ENCODE data around the gene CTNNA1.
"Not testable (repeated sequence)": the region's sequence is repeated elsewhere in the genome, so short reads cannot be mapped to it uniquely, and the experiment has no call there.

Gene CTNNA1

DNA sequence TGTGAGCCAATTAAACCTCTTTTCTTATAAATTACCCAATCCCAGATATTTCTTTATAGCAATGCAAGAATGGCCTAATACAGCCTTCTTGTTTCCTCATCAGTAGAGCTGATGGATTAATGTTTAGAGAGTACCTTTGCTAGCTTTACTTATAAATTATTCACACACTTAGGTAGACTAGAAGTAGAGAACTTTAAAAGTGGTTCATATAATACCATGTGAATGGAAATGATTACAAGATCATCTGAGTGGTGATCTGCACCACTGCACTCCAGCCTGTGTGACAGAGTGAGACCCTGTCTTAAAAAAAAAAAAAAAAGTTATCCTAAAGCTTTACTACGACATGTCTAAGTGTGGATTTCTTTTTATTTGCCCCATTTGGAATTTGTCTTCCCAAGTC is 145.1 kb downstream of the CTNNA1 start:
- no peak for DNase-seq (ENCODE audit: low read depth in 2 of 2)

DNA sequence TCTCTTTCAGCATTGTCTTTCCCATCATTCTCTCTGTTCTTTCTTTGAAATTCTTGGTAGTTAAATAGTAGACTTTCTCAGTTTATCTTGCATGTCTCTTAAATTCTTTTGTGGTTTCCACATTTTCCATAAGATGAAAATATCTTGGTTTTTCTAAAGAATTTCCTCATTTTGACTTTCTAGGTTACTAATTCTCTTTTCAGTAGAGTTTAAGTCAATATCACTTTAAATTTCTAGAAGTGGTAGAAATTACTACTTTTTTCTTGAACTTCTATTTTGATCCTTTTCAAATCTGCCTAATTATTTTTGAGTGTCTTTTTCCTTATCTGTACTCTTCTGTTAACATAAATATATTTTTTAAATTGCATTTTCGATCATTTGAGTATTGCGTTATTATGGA is 145.5 kb downstream of the CTNNA1 start:
- no peak for DNase-seq (ENCODE audit: low read depth in 2 of 2)

GRCh38 chr5:138900281-138900965 is 147.2 kb downstream of the CTNNA1 start:
- no peak for DNase-seq (ENCODE audit: low read depth in 2 of 2)

- no peak for DNase-seq (ENCODE audit: low read depth in 2 of 2)
Observed at GRCh38 chr5:138901716-138902115, 148.5 kb downstream of the CTNNA1 start.

DNA sequence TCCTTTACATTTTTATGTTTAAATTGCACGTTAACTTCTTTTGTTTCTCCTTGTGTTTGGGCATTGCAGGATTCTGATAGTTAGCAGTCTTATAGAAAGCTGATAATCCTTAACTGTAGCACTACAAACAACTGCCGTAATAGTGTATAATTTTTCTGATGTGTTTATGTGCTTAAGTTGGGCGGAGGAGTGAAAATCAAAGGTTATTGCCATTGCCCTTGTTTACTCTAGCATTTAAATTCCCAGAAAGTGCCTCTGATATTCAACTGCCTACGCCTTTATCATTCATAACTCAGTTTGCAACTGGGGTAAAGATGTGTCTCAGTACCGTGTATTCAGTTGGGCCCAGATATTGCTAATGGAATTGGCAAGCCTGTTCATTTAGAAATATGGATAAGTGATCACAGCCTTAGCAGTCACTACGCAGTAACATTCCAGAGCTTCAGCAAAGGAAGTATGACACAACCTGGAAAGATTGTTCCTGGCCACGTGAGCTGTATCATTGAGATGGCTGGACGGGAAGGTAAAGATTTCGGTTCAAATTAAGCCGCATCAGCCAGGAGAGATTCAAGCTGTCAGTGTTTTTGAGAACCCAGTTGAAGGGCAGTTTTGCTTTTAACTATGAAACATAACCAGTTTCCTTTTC is 150.0 kb downstream of the CTNNA1 start:
- DNase-seq (ENCODE audit: low read depth in 2 of 2) = no peak

GRCh38 chr5:138905541-138905940 is 152.3 kb downstream of the CTNNA1 start:
- no peak for DNase-seq (ENCODE audit: low read depth in 2 of 2)

DNA sequence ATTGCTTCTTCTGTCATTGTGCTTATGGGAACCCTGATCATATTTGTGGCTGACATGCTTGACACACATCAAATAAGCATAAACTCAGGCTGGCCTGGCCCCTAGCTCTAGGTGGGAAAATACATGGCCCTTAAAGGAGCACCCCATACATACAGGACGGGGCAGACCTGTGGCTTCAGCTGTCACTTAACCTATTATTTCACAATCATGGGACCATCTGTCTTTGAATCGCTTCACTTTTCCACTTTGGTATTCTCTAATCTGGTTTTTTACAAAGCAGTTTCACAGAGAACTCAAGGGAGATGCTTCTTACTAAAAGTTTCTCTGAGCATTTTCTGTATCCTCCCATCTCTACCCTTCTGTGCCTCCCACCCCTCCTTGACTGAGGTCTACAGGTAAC is 156.5 kb downstream of the CTNNA1 start:
- DNase-seq (ENCODE audit: low read depth in 2 of 2) = no peak

DNA sequence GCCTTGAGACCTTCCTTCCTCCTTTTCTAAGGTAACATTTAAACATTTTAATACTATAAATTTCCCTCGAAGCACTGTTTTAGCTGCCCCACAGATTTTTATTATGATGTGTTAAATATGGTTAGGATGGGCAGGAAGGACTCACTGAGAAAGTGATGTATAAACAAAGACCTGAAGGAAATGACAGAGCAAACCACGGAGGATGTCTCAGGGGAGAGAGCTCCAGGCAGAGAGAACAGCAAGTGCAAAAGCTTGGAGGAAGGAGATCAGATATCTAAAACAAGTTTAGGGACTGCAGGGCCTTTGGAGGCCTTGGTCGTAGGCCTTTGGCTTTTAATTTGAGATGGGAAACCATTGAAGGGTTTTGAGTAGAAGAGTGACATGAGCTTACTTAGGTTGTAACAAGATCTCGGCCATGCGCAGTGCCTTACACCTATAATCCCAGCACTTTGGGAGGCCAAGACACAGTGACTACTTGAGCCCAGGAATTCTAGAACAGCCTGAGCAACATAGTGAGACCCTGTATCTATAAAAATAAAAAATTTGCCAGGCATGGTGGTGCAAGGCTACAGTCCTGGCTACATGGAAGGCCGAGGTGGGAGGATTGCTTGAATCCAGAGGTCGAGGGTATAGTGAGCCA is 157.4 kb downstream of the CTNNA1 start:
- no peak for DNase-seq (ENCODE audit: low read depth in 2 of 2)

DNA sequence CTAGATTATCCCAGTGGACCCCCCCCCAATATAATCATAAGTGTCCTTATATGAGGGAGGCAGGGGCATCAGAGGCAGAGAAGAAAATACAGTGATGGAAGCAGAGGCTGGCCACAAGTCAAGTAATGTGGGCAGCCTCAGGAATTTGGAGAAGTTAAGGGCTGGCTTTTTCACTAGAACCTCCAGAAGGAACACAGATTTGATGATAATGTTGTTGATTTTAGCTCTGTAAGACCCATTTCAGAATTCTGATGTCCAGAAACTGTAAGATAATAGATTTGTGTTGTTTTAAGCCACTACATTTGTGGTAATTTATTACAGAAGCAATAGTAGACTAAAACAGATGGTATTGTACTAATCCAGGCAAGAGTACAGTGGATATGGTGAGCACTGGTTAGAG is 158.2 kb downstream of the CTNNA1 start:
- DNase-seq (ENCODE audit: low read depth in 2 of 2) = no peak

- DNase-seq (ENCODE audit: low read depth in 2 of 2) = no peak
Observed at GRCh38 chr5:138912093-138912492, 158.9 kb downstream of the CTNNA1 start.

- no peak for DNase-seq (ENCODE audit: low read depth in 2 of 2)
Observed at GRCh38 chr5:138913773-138914172, 160.5 kb downstream of the CTNNA1 start.

DNA sequence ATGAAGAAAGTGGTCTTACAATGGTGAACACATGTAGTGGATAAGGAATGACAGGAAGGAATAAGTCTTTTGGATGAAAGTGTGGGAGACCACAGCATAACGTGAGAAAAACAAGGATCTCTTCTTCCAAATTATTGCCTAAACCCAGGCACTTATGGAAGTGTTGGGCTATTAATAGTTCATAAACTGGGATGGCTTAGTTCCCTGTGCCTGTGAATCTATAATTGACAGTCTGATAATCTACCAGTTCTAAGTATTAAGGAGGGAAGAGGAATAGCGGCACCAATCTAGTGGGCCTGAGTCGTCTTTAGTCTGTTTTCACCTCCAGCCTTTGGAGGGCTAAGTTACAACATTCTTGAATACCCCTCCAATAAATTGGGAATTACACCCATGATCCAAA is 161.1 kb downstream of the CTNNA1 start:
- DNase-seq (ENCODE audit: low read depth in 2 of 2) = no peak

- DNase-seq (ENCODE audit: low read depth in 2 of 2) = no peak
Observed at GRCh38 chr5:138918686-138919085, 165.5 kb downstream of the CTNNA1 start.

- no peak for DNase-seq (ENCODE audit: low read depth in 2 of 2)
Observed at GRCh38 chr5:138920181-138920580, 167.0 kb downstream of the CTNNA1 start.

- DNase-seq (ENCODE audit: low read depth in 2 of 2) = not testable (repeated sequence)
Observed at GRCh38 chr5:138921362-138921761, 168.1 kb downstream of the CTNNA1 start.

DNA sequence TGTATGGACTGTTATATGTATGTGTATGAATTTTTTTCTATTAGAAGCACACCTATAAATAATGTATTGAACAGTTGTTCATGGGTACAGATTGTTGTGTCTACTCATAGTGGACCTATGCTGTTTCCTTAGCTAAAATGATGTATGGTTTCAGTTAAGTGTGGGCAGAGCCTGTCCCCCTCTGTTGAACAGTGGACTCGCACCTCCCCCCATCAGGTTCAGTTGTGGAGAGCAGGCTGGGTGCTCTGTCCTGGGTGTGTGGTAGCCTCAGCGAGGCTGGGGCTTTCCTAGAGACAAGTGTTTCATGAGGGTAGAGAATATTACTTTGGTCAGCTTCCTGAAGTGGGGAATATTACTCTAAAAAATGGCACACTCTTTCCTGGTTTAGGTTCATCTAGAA is 169.3 kb downstream of the CTNNA1 start:
- DNase-seq (ENCODE audit: low read depth in 2 of 2) = no peak

- DNase-seq (ENCODE audit: low read depth in 2 of 2) = no peak
Observed at GRCh38 chr5:138925090-138925635, 171.9 kb downstream of the CTNNA1 start.

- DNase-seq (ENCODE audit: low read depth in 2 of 2) = no peak
Observed at GRCh38 chr5:138926257-138926656, 173.0 kb downstream of the CTNNA1 start.

DNA sequence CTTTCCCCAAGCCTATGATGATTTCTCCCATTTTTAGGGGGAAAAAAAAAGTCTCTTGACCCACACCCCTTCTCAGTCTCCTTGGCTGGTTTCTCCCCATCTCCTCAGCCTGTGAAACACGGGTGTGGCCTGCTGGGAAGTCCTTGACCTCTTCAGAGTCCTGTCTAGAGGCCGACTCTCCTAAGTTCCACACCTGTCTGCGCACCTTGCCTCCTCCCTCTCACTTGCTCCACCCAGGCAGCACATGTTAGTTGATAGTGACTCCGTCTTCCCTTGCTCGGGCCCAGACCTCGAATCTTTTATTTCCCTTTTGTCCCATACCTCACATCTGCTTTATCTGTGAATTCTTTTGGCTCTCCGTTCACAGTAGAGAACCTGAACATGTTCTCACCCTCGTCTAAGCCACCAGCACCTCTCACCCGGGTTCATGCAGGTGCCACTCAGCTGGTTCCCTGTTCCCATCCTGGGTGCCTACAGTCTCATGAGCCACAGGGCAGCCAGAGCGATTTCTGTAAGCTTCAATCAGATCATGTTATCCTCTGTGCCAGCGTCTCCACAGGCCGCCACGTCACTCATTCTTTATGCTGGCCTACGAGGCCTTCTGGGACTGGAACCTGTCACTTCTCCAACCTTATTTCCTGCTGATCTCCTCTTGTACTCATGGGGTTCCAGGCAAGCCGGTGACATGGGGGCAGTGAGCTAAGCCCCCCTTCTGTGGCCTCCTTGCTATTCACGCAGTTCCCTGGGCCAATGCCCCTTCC is 173.6 kb downstream of the CTNNA1 start:
- DNase-seq (ENCODE audit: low read depth in 2 of 2) = no peak

GRCh38 chr5:138927544-138927943 is 174.3 kb downstream of the CTNNA1 start:
- DNase-seq (ENCODE audit: low read depth in 2 of 2) = no peak

DNA sequence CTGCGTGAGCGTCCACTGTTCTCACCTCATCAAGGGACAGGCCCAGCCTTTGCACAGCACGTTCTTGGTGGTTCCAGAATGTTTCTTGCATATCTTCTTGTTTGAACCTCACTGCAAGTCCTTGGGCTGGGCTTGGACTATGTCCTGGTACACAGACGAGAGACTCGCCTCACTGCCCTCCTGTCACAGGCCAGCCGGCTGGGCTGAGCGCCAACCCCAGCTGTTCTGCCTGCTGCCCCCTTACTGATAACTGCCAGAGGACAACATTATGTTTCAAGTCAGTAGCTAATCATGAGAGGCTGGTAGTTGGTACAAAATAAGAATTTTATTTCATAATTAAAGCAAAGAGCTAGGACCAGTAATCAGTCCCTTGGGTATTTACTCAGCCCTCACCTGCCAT is 174.8 kb downstream of the CTNNA1 start:
- DNase-seq (ENCODE audit: low read depth in 2 of 2) = no peak

- DNase-seq (ENCODE audit: low read depth in 2 of 2) = no peak
Observed at GRCh38 chr5:138929571-138929955, 176.3 kb downstream of the CTNNA1 start.

Measured in activated CD4-positive, alpha-beta T cell treated with anti-CD3 and anti-CD28 coated beads for 24 hours (primary cell).